Thymus (tissue), 11 donors: ENCODE measurements around the gene CCDC12. TPM values are rescaled to one million over a fixed set of nuclear protein-coding genes. Genes with fewer than 3 reads are reported as not detected.
A peak's percentile ranks its signal among the peaks of the same experiment; 100 is the strongest.

Experiments
- DNase-seq, 9 donors: peaks; one replicate each; pipeline ENCODE4 v3.0.0-alpha.2; 2013; ENCODE audit warnings: low spot score in 9 of 9, low read depth in 6 of 9, missing footprints in 1 of 9
- H3K27ac ChIP-seq, 2 donors: one replicate each; pipeline ENCODE4 v1.5.1; 2013; ENCODE audit warnings: control low read depth in 1 of 2, low read depth in 1 of 2, low read length in 1 of 2, mild to moderate bottlenecking in 1 of 2, moderate library complexity in 1 of 2
- H3K27me3 ChIP-seq, 2 donors: one replicate each; pipeline ENCODE4 v1.5.1; 2013; ENCODE audit warnings: low read length in 1 of 2; ENCODE audit not compliant: control insufficient read depth in 2 of 2, insufficient read depth in 1 of 2
- H3K36me3 ChIP-seq, 2 donors: one replicate each; pipeline ENCODE4 v1.5.1; 2013; ENCODE audit warnings: low read length in 1 of 2, mild to moderate bottlenecking in 1 of 2, moderate library complexity in 1 of 2; ENCODE audit not compliant: control insufficient read depth in 2 of 2, insufficient read depth in 2 of 2
- H3K4me1 ChIP-seq, 2 donors: one replicate each; pipeline ENCODE4 v1.5.1; 2013; ENCODE audit warnings: low read length in 2 of 2; ENCODE audit not compliant: control insufficient read depth in 2 of 2, insufficient read depth in 2 of 2
- H3K4me3 ChIP-seq, 2 donors: one replicate each; pipeline ENCODE4 v1.5.1; 2013; ENCODE audit warnings: low read length in 2 of 2, control low read depth in 1 of 2, mild to moderate bottlenecking in 1 of 2
- H3K9me3 ChIP-seq, 2 donors: one replicate each; pipeline ENCODE4 v1.5.1; 2013; ENCODE audit warnings: low read length in 1 of 2, mild to moderate bottlenecking in 1 of 2; ENCODE audit not compliant: control insufficient read depth in 2 of 2, insufficient read depth in 1 of 2
- WGBS: extraction: QIAGEN DNeasy Blood & Tissue Kit; methylation state at CpG from one replicate; pipeline ENCODE4 v1.1.7; 2013; 5-methylcytosine and 5-hydroxymethylcytosine counted together
- polyA plus RNA-seq: library from polyadenylated mRNA; stranded (reverse); fragments of 200-250 nt; gene quantifications from one replicate; pipeline ENCODE4 v1.2.3, GENCODE V29; 2013
- total RNA-seq: library from RNA; stranded (reverse); fragments of 120-200 nt; gene quantifications from one replicate; pipeline ENCODE4 v1.2.4, GENCODE V29; 2013
- donor health status: healthy.

CCDC12 gene
- total and polyA plus RNA-seq, 2 donors = 47.4 to 83.9 TPM

- peaks cover 5 to 8% of the 10 kb centered on the region in 2 donors for H3K4me1 ChIP-seq
- no peak for DNase-seq
- peaks cover 51 to 87% of the 10 kb centered on the region in 2 donors for H3K27me3 ChIP-seq
Observed at GRCh38 chr3:46881596-46882376, 94.8 kb downstream of the CCDC12 start.

GRCh38 chr3:46880884-46881595, 95.5 kb downstream of the CCDC12 start:
- Histone ChIP-seq H3K27ac (no peak overlapping the region), H3K27me3 (peaks cover 51 to 82% of the 10 kb centered on the region in 2 donors), H3K9me3 (peaks cover 0 to 5% of the 10 kb centered on the region in 2 donors), H3K36me3 (no peaks in the 10 kb centered on the region), H3K4me1 (peaks cover 5 to 8% of the 10 kb centered on the region in 2 donors), H3K4me3 (no peak overlapping the region)
- no peak for DNase-seq
- 47% methylated on average over 29 of the region's 29 CpGs for WGBS

More at GRCh38 chr3:46881596-46882376, 94.8 kb downstream of the CCDC12 start:
- peaks cover 0 to 5% of the 10 kb centered on the region in 2 donors for H3K9me3 ChIP-seq
- H3K36me3 ChIP-seq = no peaks in the 10 kb centered on the region
- 4% methylated on average over 83 of the region's 83 CpGs for WGBS
- H3K27ac ChIP-seq = no peak overlapping the region
- H3K4me3 ChIP-seq = peak overlapping the region in 1 of 2 donors; percentile 44

GRCh38 chr3:46878781-46879436, 97.6 kb downstream of the CCDC12 start:
- Histone ChIP-seq H3K4me3 (no peak overlapping the region), H3K36me3 (no peaks in the 10 kb centered on the region), H3K4me1 (peaks cover 10 to 21% of the 10 kb centered on the region in 2 donors), H3K27me3 (peaks cover 36 to 68% of the 10 kb centered on the region in 2 donors), H3K9me3 (peaks cover 0 to 8% of the 10 kb centered on the region in 2 donors), H3K27ac (no peak overlapping the region)
- DNase-seq = no peak
- WGBS = 92% methylated on average over 2 of the region's 2 CpGs

- WGBS = 87% methylated on average over 7 of the region's 7 CpGs
- H3K9me3 ChIP-seq = peaks cover 0 to 5% of the 10 kb centered on the region in 2 donors
- no peak for DNase-seq
- no peak within 1 kb of the TSS for H3K27ac ChIP-seq
- no peak within 1 kb of the TSS for H3K4me3 ChIP-seq
- peaks cover 9 to 32% of the 10 kb centered on the region in 2 donors for H3K4me1 ChIP-seq
- no peaks in the 10 kb centered on the region for H3K36me3 ChIP-seq
- H3K27me3 ChIP-seq = peaks cover 28 to 68% of the 10 kb centered on the region in 2 donors
Observed at GRCh38 chr3:46877406-46878125, 99.0 kb downstream of the CCDC12 start, which contains the start of gene PTH1R. PTH1R (plus strand) TSS chr3:46877721; CDS start chr3:46883560, 5,839 bp downstream.

- Histone ChIP-seq H3K27ac (no peak overlapping the region), H3K27me3 (peaks cover 19 to 63% of the 10 kb centered on the region in 2 donors), H3K4me1 (peaks cover 5 to 31% of the 10 kb centered on the region in 2 donors), H3K36me3 (no peaks in the 10 kb centered on the region), H3K9me3 (peaks cover 0 to 3% of the 10 kb centered on the region in 2 donors), H3K4me3 (no peak overlapping the region)
- no peak for DNase-seq
- WGBS = 97% methylated on average over 10 of the region's 10 CpGs
Observed at GRCh38 chr3:46876313-46877300, 99.9 kb downstream of the CCDC12 start.

GRCh38 chr3:46875560-46875959, 101.0 kb downstream of the CCDC12 start:
- WGBS = 96% methylated on average over 9 of the region's 9 CpGs
- H3K4me3 ChIP-seq = no peak overlapping the region
- no peak for DNase-seq
- H3K27me3 ChIP-seq = peaks cover 9 to 59% of the 10 kb centered on the region in 2 donors
- no peak overlapping the region for H3K27ac ChIP-seq
- H3K36me3 ChIP-seq = no peaks in the 10 kb centered on the region
- peaks cover 0 to 3% of the 10 kb centered on the region in 2 donors for H3K9me3 ChIP-seq
- H3K4me1 ChIP-seq = peaks cover 5 to 28% of the 10 kb centered on the region in 2 donors

GRCh38 chr3:46874430-46874829, 102.1 kb downstream of the CCDC12 start:
- Histone ChIP-seq H3K36me3 (no peaks in the 10 kb centered on the region), H3K4me3 (no peak overlapping the region), H3K27me3 (peaks cover 4 to 53% of the 10 kb centered on the region in 2 donors), H3K9me3 (peaks cover 0 to 3% of the 10 kb centered on the region in 2 donors), H3K27ac (peak overlapping the region in 1 of 2 donors; percentile 25), H3K4me1 (peaks cover 5 to 28% of the 10 kb centered on the region in 2 donors)
- 7% methylated on average over 18 of the region's 18 CpGs for WGBS
- DNase-seq = peak in 5 of 9 donors; percentile 27 to 68 (median 35)
